WTC11 (cell line): ENCODE results near the gene SPHK2. TPM values are rescaled to one million over a fixed set of nuclear protein-coding genes. Genes with fewer than 3 reads are reported as not detected.

ENCODE experiments used
- ATAC-seq: fragments of 200-7000 bp; cut with Tn5 transposase; 2 replicates; pipeline ENCODE4 v1.10.0; 2021; ENCODE audit warnings: mild to moderate bottlenecking, moderate library complexity
- CTCF ChIA-PET: fragments of 300-600 bp; sonication (Branson Sonifier 250); formaldehyde crosslinking; loops from one replicate; lab custom pipeline; 2021; ENCODE audit warnings: antibody characterized with exemption; lab: Charles Lee
- POLR2A ChIA-PET: fragments of 350-600 bp; sonication (Branson Sonifier 250); formaldehyde crosslinking; loops from one replicate; lab custom pipeline; 2021; ENCODE audit warnings: antibody characterized with exemption; lab: Charles Lee
- DNase-seq: peaks from one replicate; pipeline ENCODE4 v3.0.0; 2021; ENCODE audit warnings: low spot score
- H3K27ac Mint-ChIP-seq: 2 replicates; pipeline ENCODE4 v1.8.0; 2021; ENCODE audit warnings: mixed read lengths
- H3K27me3 Mint-ChIP-seq: 2 replicates; pipeline ENCODE4 v1.8.0; 2021; ENCODE audit warnings: low read depth, mild to moderate bottlenecking, moderate library complexity, mixed read lengths
- H3K36me3 Mint-ChIP-seq: 2 replicates; pipeline ENCODE4 v1.8.0; 2021; ENCODE audit warnings: mixed read lengths
- H3K4me1 Mint-ChIP-seq: 2 replicates; pipeline ENCODE4 v1.8.0; 2022; ENCODE audit warnings: mixed read lengths
- H3K4me3 Mint-ChIP-seq: 2 replicates; pipeline ENCODE4 v1.8.0; 2021; ENCODE audit warnings: mild to moderate bottlenecking, moderate library complexity, mixed read lengths
- H3K9me3 Mint-ChIP-seq: 2 replicates; pipeline ENCODE4 v1.8.0; 2021; ENCODE audit warnings: mixed read lengths
- ARID4B ChIP-seq: sonication (generic); formaldehyde crosslinking; IDR thresholded peaks from 2 replicates; pipeline ENCODE4 v1.8.0; 2023; ENCODE audit warnings: missing genetic modification reagents, mild to moderate bottlenecking, borderline replicate concordance
- FOXP1 ChIP-seq: sonication (generic); formaldehyde crosslinking; IDR thresholded peaks from 2 replicates; pipeline ENCODE4 v1.8.0; 2022; ENCODE audit warnings: missing genetic modification reagents, mild to moderate bottlenecking, moderate library complexity, borderline replicate concordance
- PREB ChIP-seq: sonication (generic); formaldehyde crosslinking; IDR thresholded peaks from 2 replicates; pipeline ENCODE4 v1.8.1; 2022; ENCODE audit warnings: mild to moderate bottlenecking, missing genetic modification reagents, moderate library complexity, borderline replicate concordance
- USF2 ChIP-seq: sonication (generic); formaldehyde crosslinking; IDR thresholded peaks from 2 replicates; pipeline ENCODE4 v1.8.1; 2023; ENCODE audit warnings: mild to moderate bottlenecking, missing genetic modification reagents, moderate library complexity
- ZBTB21 ChIP-seq: sonication (generic); formaldehyde crosslinking; IDR thresholded peaks from 2 replicates; pipeline ENCODE4 v1.8.1; 2023; ENCODE audit warnings: mild to moderate bottlenecking, missing genetic modification reagents, borderline replicate concordance
- ZNF219 ChIP-seq: sonication (generic); formaldehyde crosslinking; IDR thresholded peaks from 2 replicates; pipeline ENCODE4 v1.8.0; 2023; ENCODE audit warnings: missing genetic modification reagents, mild to moderate bottlenecking, borderline replicate concordance
- ZNF416 ChIP-seq: fragments of 250-450 bp; sonication (Bioruptor Pico); IDR thresholded peaks from 2 replicates; pipeline ENCODE4 v1.9.0; 2021; ENCODE audit warnings: mild to moderate bottlenecking, inconsistent platforms
- total RNA-seq: library from RNA; stranded (reverse); gene quantifications from 3 replicates; pipeline ENCODE4 v1.2.3, GENCODE V29; 2021
- TF ChIP-seq, protein P1 (sequence below): fragments of 250-450 bp; sonication (Bioruptor Pico); IDR thresholded peaks from 2 replicates; pipeline ENCODE4 v2.1.2; 2022; ENCODE audit warnings: mild to moderate bottlenecking, moderate library complexity
- TF ChIP-seq, protein P2 (sequence below): sonication (generic); formaldehyde crosslinking; IDR thresholded peaks from 2 replicates; pipeline ENCODE4 v1.8.1; 2023; ENCODE audit warnings: mild to moderate bottlenecking, missing genetic modification reagents, borderline replicate concordance
- TF ChIP-seq, protein P3 (sequence below): sonication (generic); formaldehyde crosslinking; IDR thresholded peaks from 2 replicates; pipeline ENCODE4 v1.8.0; 2023; ENCODE audit warnings: mild to moderate bottlenecking, missing genetic modification reagents
- TF ChIP-seq, protein P4 (sequence below): fragments of 200-600 bp; IDR thresholded peaks from 2 replicates; pipeline ENCODE4 v1.8.0; 2022; ENCODE audit warnings: antibody characterized with exemption

The SPHK2 gene
- total RNA-seq, 1 experiment from 2014 or later, result 64.6 TPM

GRCh38 chr19:48645620-48646000 lies 26.3 kb downstream of the SPHK2 start (continued):
- no peak for TF ChIP-seq ARID4B (CRISPR knock-in tag)
- TF ChIP-seq USF2 (CRISPR knock-in tag), result no peak
- TF ChIP-seq, protein P1, sequence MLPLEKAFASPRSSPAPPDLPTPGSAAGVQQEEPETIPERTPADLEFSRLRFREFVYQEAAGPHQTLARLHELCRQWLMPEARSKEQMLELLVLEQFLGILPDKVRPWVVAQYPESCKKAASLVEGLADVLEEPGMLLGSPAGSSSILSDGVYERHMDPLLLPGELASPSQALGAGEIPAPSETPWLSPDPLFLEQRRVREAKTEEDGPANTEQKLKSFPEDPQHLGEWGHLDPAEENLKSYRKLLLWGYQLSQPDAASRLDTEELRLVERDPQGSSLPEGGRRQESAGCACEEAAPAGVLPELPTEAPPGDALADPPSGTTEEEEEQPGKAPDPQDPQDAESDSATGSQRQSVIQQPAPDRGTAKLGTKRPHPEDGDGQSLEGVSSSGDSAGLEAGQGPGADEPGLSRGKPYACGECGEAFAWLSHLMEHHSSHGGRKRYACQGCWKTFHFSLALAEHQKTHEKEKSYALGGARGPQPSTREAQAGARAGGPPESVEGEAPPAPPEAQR (CRISPR knock-in tag), result no peak
- TF ChIP-seq ZNF416 (CRISPR knock-in tag), result no peak
- TF ChIP-seq ZNF219 (CRISPR knock-in tag), result no peak
- TF ChIP-seq PREB (CRISPR knock-in tag), result no peak

DNA sequence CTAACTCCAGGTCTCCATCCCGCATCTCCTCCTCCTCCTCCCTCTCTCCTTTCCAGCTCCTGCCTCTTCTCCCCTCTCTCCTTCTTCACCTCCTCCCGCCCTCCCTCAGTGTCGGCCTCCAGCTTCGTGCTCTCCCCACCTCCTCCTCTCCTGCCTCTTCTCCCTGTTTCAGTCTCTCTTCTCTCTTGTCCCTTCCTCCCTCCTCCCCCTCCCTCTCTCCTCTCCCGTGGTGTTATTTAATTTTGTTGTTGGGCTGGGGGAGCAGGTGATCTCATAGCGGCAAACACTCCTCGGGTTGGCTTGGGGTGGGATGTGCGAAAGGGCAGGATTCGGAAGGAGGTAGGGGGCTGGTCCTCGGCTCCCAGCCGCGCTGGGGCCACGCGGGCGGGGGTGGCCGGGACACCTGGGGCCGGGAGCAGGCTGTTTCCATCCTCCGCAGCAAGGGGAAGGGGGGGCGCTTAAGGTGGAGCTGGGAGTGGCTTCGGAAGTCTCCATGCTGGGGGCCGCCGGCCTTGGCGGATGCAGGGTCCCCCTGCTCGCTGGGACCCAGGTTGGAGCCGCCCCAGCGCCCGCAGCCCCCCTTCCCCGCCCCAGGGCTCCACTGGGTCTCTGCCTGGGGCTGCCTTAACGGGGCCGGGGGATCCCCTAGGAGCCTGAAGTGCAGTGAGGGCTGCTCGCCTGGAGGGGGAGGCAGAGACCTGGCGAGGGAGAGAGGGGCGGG lies 26.9 kb downstream of the SPHK2 start, which contains the start of gene CA11:
Gene CA11, minus strand, starts transcription at position 187 of the 721 bp plus-strand sequence. CDS start 555 bp downstream, outside the sequence.
- DNase-seq (peak; percentile 97), ATAC-seq (peak; percentile 85)
- H3K27ac Mint-ChIP-seq, result peak within 1 kb of the TSS; percentile 84
- POLR2A ChIA-PET, result interaction anchor here (0.5 to 2.7 kb wide), 15 partner anchors 12 to 781 kb away, joined by 3 to 20 read pairs (median 4); partner anchors contain the start of genes BCAT2, FAM83E, FUT2 and SPHK2
- CTCF ChIA-PET, result interaction anchor here (0.5 to 2.4 kb wide), 38 partner anchors 9 to 579 kb away, joined by 3 to 41 read pairs (median 6); partner anchors contain the start of genes BCAT2, DBP, FUT2 and GYS1
- peaks cover 2% of the 10 kb centered on the region; the same call in 1 of the 2 replicates for H3K36me3 Mint-ChIP-seq
- no peaks in the 10 kb centered on the region; the same call in none of the 2 replicates for H3K27me3 Mint-ChIP-seq
- peaks cover 9% of the 10 kb centered on the region for H3K4me1 Mint-ChIP-seq
- peaks cover 3% of the 10 kb centered on the region for H3K9me3 Mint-ChIP-seq
- peak within 1 kb of the TSS; percentile 85 for H3K4me3 Mint-ChIP-seq
- TF ChIP-seq, protein P2, sequence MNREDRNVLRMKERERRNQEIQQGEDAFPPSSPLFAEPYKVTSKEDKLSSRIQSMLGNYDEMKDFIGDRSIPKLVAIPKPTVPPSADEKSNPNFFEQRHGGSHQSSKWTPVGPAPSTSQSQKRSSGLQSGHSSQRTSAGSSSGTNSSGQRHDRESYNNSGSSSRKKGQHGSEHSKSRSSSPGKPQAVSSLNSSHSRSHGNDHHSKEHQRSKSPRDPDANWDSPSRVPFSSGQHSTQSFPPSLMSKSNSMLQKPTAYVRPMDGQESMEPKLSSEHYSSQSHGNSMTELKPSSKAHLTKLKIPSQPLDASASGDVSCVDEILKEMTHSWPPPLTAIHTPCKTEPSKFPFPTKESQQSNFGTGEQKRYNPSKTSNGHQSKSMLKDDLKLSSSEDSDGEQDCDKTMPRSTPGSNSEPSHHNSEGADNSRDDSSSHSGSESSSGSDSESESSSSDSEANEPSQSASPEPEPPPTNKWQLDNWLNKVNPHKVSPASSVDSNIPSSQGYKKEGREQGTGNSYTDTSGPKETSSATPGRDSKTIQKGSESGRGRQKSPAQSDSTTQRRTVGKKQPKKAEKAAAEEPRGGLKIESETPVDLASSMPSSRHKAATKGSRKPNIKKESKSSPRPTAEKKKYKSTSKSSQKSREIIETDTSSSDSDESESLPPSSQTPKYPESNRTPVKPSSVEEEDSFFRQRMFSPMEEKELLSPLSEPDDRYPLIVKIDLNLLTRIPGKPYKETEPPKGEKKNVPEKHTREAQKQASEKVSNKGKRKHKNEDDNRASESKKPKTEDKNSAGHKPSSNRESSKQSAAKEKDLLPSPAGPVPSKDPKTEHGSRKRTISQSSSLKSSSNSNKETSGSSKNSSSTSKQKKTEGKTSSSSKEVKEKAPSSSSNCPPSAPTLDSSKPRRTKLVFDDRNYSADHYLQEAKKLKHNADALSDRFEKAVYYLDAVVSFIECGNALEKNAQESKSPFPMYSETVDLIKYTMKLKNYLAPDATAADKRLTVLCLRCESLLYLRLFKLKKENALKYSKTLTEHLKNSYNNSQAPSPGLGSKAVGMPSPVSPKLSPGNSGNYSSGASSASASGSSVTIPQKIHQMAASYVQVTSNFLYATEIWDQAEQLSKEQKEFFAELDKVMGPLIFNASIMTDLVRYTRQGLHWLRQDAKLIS (CRISPR knock-in tag), result peak; percentile 72; the same call in 1 of the 2 replicates
- TF ChIP-seq FOXP1 (CRISPR knock-in tag), result peak; percentile 67; the same call in 1 of the 2 replicates
- TF ChIP-seq, protein P3, sequence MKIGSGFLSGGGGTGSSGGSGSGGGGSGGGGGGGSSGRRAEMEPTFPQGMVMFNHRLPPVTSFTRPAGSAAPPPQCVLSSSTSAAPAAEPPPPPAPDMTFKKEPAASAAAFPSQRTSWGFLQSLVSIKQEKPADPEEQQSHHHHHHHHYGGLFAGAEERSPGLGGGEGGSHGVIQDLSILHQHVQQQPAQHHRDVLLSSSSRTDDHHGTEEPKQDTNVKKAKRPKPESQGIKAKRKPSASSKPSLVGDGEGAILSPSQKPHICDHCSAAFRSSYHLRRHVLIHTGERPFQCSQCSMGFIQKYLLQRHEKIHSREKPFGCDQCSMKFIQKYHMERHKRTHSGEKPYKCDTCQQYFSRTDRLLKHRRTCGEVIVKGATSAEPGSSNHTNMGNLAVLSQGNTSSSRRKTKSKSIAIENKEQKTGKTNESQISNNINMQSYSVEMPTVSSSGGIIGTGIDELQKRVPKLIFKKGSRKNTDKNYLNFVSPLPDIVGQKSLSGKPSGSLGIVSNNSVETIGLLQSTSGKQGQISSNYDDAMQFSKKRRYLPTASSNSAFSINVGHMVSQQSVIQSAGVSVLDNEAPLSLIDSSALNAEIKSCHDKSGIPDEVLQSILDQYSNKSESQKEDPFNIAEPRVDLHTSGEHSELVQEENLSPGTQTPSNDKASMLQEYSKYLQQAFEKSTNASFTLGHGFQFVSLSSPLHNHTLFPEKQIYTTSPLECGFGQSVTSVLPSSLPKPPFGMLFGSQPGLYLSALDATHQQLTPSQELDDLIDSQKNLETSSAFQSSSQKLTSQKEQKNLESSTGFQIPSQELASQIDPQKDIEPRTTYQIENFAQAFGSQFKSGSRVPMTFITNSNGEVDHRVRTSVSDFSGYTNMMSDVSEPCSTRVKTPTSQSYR (CRISPR knock-in tag), result 0 out of 2 replicates have a peak, but pooled peaks have one; percentile 22
- 0 out of 2 replicates have a peak, but pooled peaks have one; percentile 4 for TF ChIP-seq USF2 (CRISPR knock-in tag)
- TF ChIP-seq ZBTB21 (CRISPR knock-in tag), result no peak
- TF ChIP-seq, protein P4, sequence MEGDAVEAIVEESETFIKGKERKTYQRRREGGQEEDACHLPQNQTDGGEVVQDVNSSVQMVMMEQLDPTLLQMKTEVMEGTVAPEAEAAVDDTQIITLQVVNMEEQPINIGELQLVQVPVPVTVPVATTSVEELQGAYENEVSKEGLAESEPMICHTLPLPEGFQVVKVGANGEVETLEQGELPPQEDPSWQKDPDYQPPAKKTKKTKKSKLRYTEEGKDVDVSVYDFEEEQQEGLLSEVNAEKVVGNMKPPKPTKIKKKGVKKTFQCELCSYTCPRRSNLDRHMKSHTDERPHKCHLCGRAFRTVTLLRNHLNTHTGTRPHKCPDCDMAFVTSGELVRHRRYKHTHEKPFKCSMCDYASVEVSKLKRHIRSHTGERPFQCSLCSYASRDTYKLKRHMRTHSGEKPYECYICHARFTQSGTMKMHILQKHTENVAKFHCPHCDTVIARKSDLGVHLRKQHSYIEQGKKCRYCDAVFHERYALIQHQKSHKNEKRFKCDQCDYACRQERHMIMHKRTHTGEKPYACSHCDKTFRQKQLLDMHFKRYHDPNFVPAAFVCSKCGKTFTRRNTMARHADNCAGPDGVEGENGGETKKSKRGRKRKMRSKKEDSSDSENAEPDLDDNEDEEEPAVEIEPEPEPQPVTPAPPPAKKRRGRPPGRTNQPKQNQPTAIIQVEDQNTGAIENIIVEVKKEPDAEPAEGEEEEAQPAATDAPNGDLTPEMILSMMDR, result peak; percentile 72
